DMS79 treated with DMSO at 0.1 percent for 48 hours (cell line): Measurements from ENCODE around the gene TMEM39B.
"Not testable (repeated sequence)": the region's sequence is repeated elsewhere in the genome, so short reads cannot be mapped to it uniquely, and the experiment has no call there.

Experiments
- DNase-seq: peaks from one replicate; lab custom pipeline; 2025; lab: John Stamatoyannopoulos, UW

The TMEM39B gene

GRCh38 chr1:32068957-32069588 is 3.7 kb upstream of the TMEM39B start:
- DNase-seq: no peak

DNA sequence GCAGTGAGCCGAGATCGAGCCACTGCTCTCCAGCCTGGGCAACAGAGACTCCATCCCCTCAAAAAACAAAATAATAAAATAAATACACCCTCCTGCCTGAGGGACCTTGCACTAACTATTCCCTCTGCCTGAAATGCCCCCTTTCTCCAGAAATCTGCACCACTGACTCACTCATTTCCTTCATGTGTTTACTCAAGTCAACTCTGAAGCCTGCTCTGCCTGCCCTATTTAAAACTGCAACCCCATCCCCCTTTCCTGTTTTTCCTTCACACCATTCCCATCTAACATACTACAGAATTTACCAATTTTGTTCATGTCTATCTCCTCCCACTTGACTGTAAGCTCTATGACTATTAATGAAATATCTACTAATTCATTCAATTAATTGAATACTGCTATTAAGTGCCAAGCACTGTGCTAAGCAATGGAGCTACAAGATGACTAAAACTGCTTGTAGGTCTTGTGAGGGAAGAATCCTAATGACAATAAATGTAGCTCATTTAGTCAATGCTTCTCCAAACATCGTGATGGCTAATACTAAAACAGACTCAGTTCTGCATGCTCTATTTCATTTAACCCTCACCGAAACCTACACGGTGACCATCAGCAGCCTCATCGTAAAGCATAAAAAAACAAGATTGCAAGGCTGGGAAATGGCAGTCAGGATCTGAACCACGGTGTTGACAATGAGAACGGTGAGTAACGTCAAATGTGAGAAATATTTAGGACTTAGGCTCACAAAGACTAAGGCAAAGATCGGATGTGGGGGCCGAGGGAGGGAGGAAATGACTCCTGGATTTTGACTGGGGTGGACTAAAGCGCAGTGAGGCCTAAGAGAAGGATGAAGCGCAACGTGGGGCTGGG is 749 bp upstream of the TMEM39B start:
- peak; percentile 83 for DNase-seq

GRCh38 chr1:32073299-32074229 is 825 bp downstream of the TMEM39B start:
- DNase-seq: peak; percentile 92

DNA sequence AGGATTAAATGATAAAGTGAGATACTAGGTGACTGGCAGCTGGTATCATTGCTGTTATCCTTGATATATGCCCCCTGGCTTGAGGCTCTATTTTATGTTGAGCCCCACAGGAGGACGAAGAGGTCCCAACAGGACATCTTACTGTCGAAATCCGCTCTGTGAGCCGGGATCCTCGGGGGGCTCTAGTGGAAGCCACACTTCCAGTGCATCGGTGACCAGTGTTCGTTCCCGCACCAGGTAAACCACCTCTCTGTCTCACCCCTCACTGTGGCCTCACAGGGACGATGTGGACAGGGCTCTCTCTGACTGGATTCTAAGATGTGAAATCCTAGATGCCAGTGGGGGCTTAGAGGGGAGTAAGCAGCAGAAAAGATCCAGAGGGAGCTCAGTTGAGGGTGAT is 2.1 kb downstream of the TMEM39B start:
- no peak for DNase-seq

- no peak for DNase-seq
These were observed 4.7 kb downstream of the TMEM39B start for GRCh38 chr1:32077451-32077850.

DNA sequence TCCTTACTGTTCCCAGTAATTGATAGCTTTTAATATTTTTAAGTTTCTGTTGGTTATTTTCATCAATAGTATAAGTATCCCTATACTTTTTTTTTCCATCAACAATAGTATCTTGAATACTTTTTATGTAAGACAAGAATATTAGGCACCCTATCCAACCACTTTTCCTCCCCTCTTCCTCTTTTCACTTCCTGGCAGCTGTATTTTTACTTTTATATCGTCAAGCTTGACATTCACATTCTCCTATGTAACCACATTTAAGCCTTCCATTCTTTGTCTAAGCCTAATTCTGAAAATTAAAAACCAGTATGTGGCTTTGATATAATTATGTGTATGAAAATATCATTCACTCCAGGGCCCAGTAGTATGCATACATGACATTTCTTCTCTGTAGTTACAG is 9.3 kb downstream of the TMEM39B start:
- DNase-seq: no peak

- not testable (repeated sequence) for DNase-seq
These were observed 13.6 kb downstream of the TMEM39B start for GRCh38 chr1:32086381-32086780.

- DNase-seq: no peak
These were observed 18.4 kb downstream of the TMEM39B start for GRCh38 chr1:32091176-32091575.

- DNase-seq: no peak
These were observed 18.9 kb downstream of the TMEM39B start for GRCh38 chr1:32091591-32091990.

DNA sequence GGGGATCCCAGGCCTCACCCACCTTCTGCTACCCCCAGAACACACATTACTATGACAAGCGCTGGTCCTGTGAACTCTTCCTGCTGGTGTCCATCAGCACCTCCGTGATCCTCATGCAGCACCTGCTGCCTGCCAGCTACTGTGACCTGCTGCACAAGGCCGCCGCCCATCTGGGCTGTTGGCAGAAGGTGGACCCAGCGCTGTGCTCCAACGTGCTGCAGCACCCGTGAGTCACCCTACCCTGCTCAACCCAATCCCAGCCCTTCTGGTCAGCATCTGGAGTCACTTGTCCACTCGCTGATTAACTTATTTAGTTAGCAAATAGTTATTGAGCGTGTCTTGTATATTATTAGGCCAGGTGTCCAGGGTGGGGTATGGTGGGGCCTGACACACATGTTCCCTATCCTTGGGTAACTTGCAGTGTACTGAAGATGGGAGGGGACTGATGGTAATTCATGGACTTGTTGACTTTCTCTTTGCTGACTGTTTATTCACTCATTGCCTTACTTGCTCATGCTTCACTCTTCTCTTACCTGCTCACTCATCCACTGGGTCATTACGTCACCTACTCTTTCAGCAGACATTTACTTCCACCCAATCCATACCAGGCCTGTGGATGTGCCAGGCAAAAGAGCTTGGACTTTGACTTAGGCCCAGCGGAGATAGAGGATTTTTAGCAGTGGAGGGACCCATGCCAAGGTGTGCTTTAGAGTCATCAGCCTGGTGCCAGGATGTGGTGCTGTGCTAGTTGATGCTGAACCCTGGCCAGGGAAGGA is 22.2 kb downstream of the TMEM39B start:
- no peak for DNase-seq

- no peak for DNase-seq
These were observed 26.7 kb downstream of the TMEM39B start for GRCh38 chr1:32099426-32099825.

- no peak for DNase-seq
These were observed 27.6 kb downstream of the TMEM39B start for GRCh38 chr1:32100359-32100758.

- no peak for DNase-seq
These were observed 28.3 kb downstream of the TMEM39B start for GRCh38 chr1:32100807-32101708.

DNA sequence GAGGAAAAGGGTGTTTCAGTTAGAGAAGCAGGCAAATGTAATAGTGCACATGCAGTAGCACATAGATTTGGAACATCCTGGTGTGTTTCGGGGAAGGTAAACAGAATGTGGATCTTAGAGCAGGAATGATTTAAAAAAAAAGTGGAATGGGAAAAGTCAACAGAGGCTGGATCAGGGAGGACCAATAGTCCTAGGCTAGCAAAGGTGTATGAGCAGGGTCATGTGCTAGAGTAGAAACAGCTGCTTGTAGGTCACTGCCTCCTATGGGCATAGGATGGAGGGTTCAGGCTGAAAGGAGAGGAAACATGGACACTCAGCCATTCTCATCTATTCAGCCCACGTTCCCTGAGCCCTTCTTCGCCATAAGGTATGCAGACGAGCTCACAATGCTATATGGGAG is 31.4 kb downstream of the TMEM39B start:
- DNase-seq: no peak

- DNase-seq: no peak
These were observed 32.6 kb downstream of the TMEM39B start for GRCh38 chr1:32105338-32105737.

GRCh38 chr1:32106663-32107275 is 34.0 kb downstream of the TMEM39B start:
- no peak for DNase-seq

DNA sequence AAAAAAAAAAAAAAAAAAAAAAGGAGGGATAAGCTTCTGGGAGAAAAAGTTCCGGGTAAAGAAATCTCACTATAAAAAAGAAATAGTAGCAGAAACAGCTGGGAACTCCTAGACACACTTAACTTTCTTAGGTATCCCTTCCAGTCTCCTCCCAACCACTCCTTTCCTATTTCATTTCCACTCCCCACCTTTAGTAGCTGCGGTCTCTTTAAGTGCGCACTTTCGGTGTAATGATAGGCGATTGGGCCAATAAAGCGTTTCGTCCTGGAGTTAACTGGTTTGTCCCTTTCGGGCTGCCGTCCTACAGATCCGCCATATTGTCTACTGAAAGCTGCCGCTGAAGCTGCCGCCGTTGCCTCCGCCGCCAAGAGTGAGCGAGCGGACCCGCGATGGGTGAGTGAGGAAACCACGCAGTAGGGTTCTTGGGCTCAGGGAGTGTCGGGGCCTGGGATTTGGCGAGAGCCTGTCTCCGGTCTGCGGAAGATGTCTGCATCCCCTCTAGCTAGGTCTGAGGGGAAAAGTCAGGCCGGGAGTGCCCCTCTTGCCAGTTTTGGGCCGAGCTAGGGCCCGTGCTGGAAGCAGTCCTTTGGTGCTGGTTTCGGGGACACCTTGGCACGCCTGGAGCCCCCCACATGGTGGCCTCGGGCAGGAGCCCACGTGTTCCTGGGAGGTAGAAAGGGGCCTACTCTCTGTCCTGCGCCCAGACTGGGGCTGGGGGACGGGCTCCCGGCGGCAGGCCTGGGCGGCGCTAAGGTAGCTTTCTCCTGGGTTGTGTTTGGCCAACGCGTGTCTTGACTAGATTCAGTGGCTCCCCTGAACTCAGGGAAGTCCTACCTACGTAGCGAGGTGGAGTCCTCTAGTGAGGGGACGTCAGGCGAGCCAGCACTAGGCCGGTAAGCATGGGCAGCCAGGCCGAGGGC is 35.3 kb downstream of the TMEM39B start, which contains the start of gene KPNA6:
TSS of gene KPNA6 (plus strand) at position 315 of the 920 bp plus-strand sequence. CDS start at position 390, 75 bp downstream.
- peak; percentile 97 for DNase-seq

DNA sequence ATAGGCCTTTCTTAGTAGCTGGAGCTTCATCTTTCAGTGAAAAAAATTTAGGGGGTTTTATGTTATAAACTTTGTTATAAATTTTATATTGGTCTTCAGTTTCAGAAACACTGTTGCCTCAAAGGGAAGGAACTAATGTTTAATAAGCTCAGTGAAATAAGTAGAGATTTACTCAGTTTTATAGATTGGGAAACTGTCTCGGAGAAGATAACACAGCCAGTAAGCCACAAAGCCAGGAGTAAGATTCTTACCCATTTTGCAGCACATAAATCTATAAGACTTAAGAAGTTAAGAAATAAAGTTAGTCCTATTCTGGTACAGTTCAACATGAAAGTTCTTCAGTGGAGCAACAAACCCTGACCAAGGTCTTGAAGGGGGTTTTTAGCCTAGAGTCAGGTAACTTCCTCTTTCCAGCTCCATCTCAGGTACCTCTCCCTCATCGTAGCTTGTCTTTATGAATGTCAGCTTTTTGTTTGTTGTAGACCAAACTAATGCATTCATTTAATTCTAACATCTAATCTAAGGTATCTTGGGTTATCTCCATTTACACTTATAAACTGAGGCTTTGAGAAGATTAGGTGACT is 38.4 kb downstream of the TMEM39B start:
- DNase-seq: no peak
